NB4 (cell line): Measurements from ENCODE around the gene RFWD3.

Experiments
- DNase-seq: peaks from one replicate; pipeline ENCODE4 v3.0.0; 2010; ENCODE audit warnings: low read depth
- H3K4me3 ChIP-seq: one replicate; pipeline ENCODE4 v1.5.1; 2011; ENCODE audit warnings: mild to moderate bottlenecking, low read depth, low read length, moderate library complexity
- CTCF ChIP-seq: IDR thresholded peaks from one replicate; pipeline ENCODE4 v1.5.1; 2012; ENCODE audit warnings: low read depth, low read length
- MAX ChIP-seq: IDR thresholded peaks from 2 replicates; pipeline ENCODE4 v1.6.1; 2011; ENCODE audit warnings: low read depth, low read length
- MYC ChIP-seq: IDR thresholded peaks from 2 replicates; pipeline ENCODE4 v1.6.1; 2011; ENCODE audit warnings: low read depth, low read length
- POLR2A ChIP-seq: IDR thresholded peaks from 2 replicates; pipeline ENCODE4 v1.6.1; 2011; ENCODE audit warnings: mild to moderate bottlenecking; ENCODE audit not compliant: insufficient read length; ENCODE audit errors: extremely low read depth

Gene RFWD3

DNA sequence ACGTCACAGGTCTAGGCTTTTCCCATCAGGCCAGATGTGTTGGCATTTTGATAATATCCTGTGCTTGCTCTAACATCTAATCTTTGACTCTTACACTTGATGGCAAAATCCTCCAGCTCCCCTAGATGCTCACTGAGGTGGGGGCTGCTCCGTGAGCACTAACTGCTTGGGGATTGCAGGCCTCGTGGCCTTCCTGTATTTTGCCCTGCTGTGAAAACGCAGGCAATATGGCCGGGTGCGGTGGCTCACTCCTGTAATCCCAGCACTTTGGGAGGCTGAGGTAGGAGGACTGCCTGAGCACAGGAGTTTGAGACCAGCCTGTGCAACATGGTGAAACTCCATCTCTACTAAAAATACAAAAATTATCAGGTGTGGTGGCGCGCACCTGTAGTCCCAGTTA is 43.7 kb upstream of the RFWD3 start:
- DNase-seq: no peak
- H3K4me3 ChIP-seq: no peak overlapping the region
- TF ChIP-seq MYC (no peak), MAX (no peak), POLR2A (no peak), CTCF (no peak)

DNA sequence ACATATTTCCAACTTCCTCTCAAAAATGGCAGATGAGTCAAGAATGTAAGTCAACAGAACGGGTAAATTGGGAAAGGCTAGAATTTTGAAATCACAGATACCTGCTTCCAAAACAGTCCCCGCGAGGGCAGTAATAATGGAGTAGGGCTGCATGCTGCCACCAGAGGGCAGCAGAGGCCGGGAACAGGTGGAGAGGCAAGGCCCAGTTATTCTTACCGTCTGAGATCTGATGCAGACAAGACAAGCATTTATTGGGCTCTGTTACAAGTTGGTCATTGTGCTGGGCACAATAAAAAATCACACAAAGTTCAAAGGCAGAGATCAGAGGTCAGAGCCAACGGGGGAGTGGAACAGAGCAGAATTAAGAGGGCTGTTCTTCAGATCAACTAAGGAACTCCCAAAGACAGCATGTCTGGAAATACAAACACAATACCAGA is 42.8 kb upstream of the RFWD3 start:
- TF ChIP-seq MAX: peak; percentile 66
- peak; percentile 60; the same call in 1 of the 2 replicates for TF ChIP-seq MYC
- no peak for TF ChIP-seq POLR2A
- peak; percentile 99 for TF ChIP-seq CTCF
- H3K4me3 ChIP-seq: no peak overlapping the region
- peak; percentile 89 for DNase-seq

GRCh38 chr16:74700438-74701225 is 34.0 kb upstream of the RFWD3 start, which contains the start of gene MLKL:
TSS of gene MLKL (minus strand) at chr16:74700862. CDS start at chr16:74695757, 5,105 bp downstream.
- DNase-seq: peak; percentile 95
- peak within 1 kb of the TSS; percentile 85 for H3K4me3 ChIP-seq
- TF ChIP-seq POLR2A: peak; percentile 57
- TF ChIP-seq MYC: peak; percentile 77
- TF ChIP-seq MAX: peak; percentile 74
- no peak for TF ChIP-seq CTCF

GRCh38 chr16:74700116-74700437 is 33.4 kb upstream of the RFWD3 start:
- peak; percentile 64 for DNase-seq
- peak overlapping the region; percentile 85 for H3K4me3 ChIP-seq
- TF ChIP-seq POLR2A: no peak
- no peak for TF ChIP-seq MYC
- TF ChIP-seq MAX: no peak
- TF ChIP-seq CTCF: no peak

GRCh38 chr16:74699666-74700065 is 33.0 kb upstream of the RFWD3 start:
- peak overlapping the region; percentile 85 for H3K4me3 ChIP-seq
- DNase-seq: peak; percentile 50
- no peak for TF ChIP-seq POLR2A
- TF ChIP-seq MYC: no peak
- no peak for TF ChIP-seq CTCF
- no peak for TF ChIP-seq MAX

GRCh38 chr16:74698222-74698621 is 31.5 kb upstream of the RFWD3 start:
- peak; percentile 37 for DNase-seq
- TF ChIP-seq MAX (no peak), MYC (no peak), CTCF (no peak), POLR2A (no peak)
- H3K4me3 ChIP-seq: peak overlapping the region; percentile 85
